HepG2 (cell line): ENCODE measurements around the gene GPC2. TPM values are rescaled to one million over a fixed set of nuclear protein-coding genes. Genes with fewer than 3 reads are reported as not detected.

Source experiments
- ASH2L ChIP-seq: fragments of 300-600, 200-600 bp; sonication (generic); IDR thresholded peaks from 2 replicates; pipeline ENCODE4 v1.7.0; 2017; ENCODE audit warnings: low read depth, mild to moderate bottlenecking, moderate library complexity, mixed read lengths, low read length; ENCODE audit not compliant: insufficient read length
- MAFK ChIP-seq, 2 experiments: IDR thresholded peaks in 1 of 2; conservative IDR thresholded peaks in 1 of 2; 2 replicates each; pipeline ENCODE4 v1.6.1; 2011; ENCODE audit warnings: improper control_type of control experiment in 2 of 2, low read length in 2 of 2
- NFIC ChIP-seq: IDR thresholded peaks from 2 replicates; pipeline ENCODE4 v1.6.1; 2012; ENCODE audit warnings: mild to moderate bottlenecking, low read length, inconsistent platforms
- TAF15 ChIP-seq: fragments of 200-400 bp; formaldehyde crosslinking; IDR thresholded peaks from one replicate; pipeline ENCODE4 v1.6.1; 2018; ENCODE audit warnings: mild to moderate bottlenecking, low read depth, low read length; ENCODE audit not compliant: poor library complexity, severe bottlenecking
- ZFAT ChIP-seq: sonication (generic); formaldehyde crosslinking; conservative IDR thresholded peaks from 2 replicates; pipeline ENCODE4 v1.8.1; 2023; ENCODE audit warnings: missing genetic modification reagents, inconsistent platforms
- ZMYM3 ChIP-seq: sonication (generic); formaldehyde crosslinking; IDR thresholded peaks from 2 replicates; pipeline ENCODE4 v1.5.1; 2020; ENCODE audit warnings: mild to moderate bottlenecking, missing genetic modification reagents
- ZMYM4 ChIP-seq: sonication (generic); formaldehyde crosslinking; IDR thresholded peaks from 2 replicates; pipeline ENCODE4 v1.8.1; 2023; ENCODE audit warnings: mild to moderate bottlenecking, missing genetic modification reagents
- ZNF569 ChIP-seq: sonication (generic); formaldehyde crosslinking; IDR thresholded peaks from 2 replicates; pipeline ENCODE4 v1.5.0; 2020; ENCODE audit warnings: mild to moderate bottlenecking, missing genetic modification reagents, moderate library complexity, borderline replicate concordance
- polyA plus RNA-seq, 8 experiments: library from polyadenylated mRNA; depleted of rRNA in 3 of 8; stranded (reverse) in 7 of 8; unstranded in 1 of 8; fragments of >200 nt; fragmentation: Illumina TruSeq in 4 of 8; extraction: Trizol in 4 of 8; gene quantifications; 2 replicates each; pipeline versions ENCODE4 v1.2.1 to v1.2.3, GENCODE V29; 2011 to 2016; ENCODE audit warnings: low read depth in 4 of 8, missing spikeins in 1 of 8, mixed read lengths in 1 of 8; ENCODE audit not compliant: insufficient read depth in 1 of 8
- total RNA-seq, 5 experiments: library from RNA; depleted of rRNA; stranded (reverse); fragments of >200 nt; fragmentation: Illumina TruSeq; extraction: Trizol; gene quantifications; 2 replicates each; pipeline ENCODE4 v1.2.3, GENCODE V29; 2016; ENCODE audit warnings: low read depth in 1 of 5
- TF ChIP-seq, protein P1 (sequence below): sonication (generic); formaldehyde crosslinking; IDR thresholded peaks from 2 replicates; pipeline ENCODE4 v1.4.0; 2020; ENCODE audit warnings: missing genetic modification reagents, borderline replicate concordance
- TF ChIP-seq, protein P2 (sequence below): sonication (generic); formaldehyde crosslinking; IDR thresholded peaks from 2 replicates; pipeline ENCODE4 v1.5.0; 2020; ENCODE audit warnings: missing genetic modification reagents
- TF ChIP-seq, protein P3 (sequence below): sonication (generic); formaldehyde crosslinking; IDR thresholded peaks from 2 replicates; pipeline ENCODE4 v1.4.0; 2020; ENCODE audit warnings: missing genetic modification reagents
- TF ChIP-seq, protein P4 (sequence below): sonication (generic); formaldehyde crosslinking; IDR thresholded peaks from 2 replicates; pipeline ENCODE4 v1.8.0; 2022; ENCODE audit warnings: mild to moderate bottlenecking, missing genetic modification reagents, borderline replicate concordance
- TF ChIP-seq, protein P5 (sequence below): IDR thresholded peaks from 2 replicates; pipeline ENCODE4 v1.4.0; 2020; ENCODE audit warnings: mild to moderate bottlenecking, missing genetic modification reagents

Gene GPC2
- total and polyA plus RNA-seq, 2 of the 13 experiments (the other 11 are each of a cell fraction or from before 2014, with no cell fraction given): 0.64 to 0.78 TPM

DNA sequence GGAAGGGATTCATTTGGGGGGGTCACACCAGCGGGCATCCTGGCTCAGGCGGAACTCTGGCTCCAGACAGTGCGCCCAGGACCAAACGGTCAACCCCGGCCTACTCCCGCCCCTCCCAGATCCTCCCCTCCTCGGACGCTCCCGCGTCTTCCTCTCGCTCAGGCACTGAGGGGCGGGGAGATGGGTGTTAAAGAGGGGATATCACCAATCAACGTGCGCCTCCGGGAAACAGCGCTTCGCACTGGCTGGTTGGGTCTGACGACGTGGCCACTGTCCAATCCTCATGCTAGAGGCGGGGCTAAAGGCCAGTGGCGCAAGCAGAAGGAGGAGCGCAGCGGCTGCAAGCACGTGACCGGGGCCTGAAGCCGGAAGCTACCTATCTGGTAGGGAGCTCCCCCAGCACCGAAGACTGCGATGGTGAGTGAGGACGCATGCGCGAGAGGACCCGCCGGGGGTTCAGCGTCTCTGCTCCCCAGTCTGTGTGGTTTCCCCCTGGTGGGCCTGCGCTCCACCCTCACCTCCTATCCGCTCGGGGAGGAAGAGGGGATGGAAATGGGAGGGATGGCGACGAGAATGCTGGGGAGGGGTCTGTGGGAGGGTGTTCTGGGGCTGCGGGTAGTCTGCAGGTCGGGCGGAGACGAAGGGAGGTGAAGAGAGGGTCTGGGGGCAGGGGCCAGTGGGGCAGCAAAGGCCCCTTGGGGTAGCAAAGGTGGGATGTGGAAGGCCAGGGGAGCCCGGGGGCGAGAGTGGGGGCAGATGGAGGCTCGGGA is 28.4 kb downstream of the GPC2 start, which contains the start of gene LAMTOR4 (continued):
- TF ChIP-seq, protein P1, sequence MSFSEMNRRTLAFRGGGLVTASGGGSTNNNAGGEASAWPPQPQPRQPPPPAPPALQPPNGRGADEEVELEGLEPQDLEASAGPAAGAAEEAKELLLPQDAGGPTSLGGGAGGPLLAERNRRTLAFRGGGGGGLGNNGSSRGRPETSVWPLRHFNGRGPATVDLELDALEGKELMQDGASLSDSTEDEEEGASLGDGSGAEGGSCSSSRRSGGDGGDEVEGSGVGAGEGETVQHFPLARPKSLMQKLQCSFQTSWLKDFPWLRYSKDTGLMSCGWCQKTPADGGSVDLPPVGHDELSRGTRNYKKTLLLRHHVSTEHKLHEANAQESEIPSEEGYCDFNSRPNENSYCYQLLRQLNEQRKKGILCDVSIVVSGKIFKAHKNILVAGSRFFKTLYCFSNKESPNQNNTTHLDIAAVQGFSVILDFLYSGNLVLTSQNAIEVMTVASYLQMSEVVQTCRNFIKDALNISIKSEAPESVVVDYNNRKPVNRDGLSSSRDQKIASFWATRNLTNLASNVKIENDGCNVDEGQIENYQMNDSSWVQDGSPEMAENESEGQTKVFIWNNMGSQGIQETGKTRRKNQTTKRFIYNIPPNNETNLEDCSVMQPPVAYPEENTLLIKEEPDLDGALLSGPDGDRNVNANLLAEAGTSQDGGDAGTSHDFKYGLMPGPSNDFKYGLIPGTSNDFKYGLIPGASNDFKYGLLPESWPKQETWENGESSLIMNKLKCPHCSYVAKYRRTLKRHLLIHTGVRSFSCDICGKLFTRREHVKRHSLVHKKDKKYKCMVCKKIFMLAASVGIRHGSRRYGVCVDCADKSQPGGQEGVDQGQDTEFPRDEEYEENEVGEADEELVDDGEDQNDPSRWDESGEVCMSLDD (CRISPR knock-in tag): 0 out of 2 replicates have a peak, but pooled peaks have one; percentile 40
- TF ChIP-seq, protein P2, sequence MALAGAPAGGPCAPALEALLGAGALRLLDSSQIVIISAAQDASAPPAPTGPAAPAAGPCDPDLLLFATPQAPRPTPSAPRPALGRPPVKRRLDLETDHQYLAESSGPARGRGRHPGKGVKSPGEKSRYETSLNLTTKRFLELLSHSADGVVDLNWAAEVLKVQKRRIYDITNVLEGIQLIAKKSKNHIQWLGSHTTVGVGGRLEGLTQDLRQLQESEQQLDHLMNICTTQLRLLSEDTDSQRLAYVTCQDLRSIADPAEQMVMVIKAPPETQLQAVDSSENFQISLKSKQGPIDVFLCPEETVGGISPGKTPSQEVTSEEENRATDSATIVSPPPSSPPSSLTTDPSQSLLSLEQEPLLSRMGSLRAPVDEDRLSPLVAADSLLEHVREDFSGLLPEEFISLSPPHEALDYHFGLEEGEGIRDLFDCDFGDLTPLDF (CRISPR knock-in tag): no peak; the same call in 1 of the 2 replicates
- TF ChIP-seq ZMYM4 (CRISPR knock-in tag) (peak; percentile 89), ZNF569 (no peak), TAF15 (no peak), ZFAT (CRISPR knock-in tag) (no peak), ASH2L (peak; percentile 58), ZMYM3 (no peak), NFIC (no peak), MAFK (conservative IDR thresholded peaks at IDR 0.05 in 1 of 2, IDR thresholded peaks at IDR 0.05 in 1 of 2; ENCODE audit: low read length in 2 of 2) (no peak)
- TF ChIP-seq, protein P3, sequence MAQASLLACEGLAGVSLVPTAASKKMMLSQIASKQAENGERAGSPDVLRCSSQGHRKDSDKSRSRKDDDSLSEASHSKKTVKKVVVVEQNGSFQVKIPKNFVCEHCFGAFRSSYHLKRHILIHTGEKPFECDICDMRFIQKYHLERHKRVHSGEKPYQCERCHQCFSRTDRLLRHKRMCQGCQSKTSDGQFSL (CRISPR knock-in tag): peak; percentile 48; the same call in 1 of the 2 replicates
- TF ChIP-seq, protein P4, sequence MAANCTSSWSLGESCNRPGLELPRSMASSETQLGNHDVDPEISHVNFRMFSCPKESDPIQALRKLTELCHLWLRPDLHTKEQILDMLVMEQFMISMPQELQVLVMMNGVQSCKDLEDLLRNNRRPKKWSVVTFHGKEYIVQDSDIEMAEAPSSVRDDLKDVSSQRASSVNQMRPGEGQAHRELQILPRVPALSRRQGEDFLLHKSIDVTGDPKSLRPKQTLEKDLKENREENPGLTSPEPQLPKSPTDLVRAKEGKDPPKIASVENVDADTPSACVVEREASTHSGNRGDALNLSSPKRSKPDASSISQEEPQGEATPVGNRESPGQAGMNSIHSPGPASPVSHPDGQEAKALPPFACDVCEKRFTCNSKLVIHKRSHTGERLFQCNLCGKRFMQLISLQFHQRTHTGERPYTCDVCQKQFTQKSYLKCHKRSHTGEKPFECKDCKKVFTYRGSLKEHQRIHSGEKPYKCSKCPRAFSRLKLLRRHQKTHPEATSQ (CRISPR knock-in tag): no peak
- TF ChIP-seq, protein P5, sequence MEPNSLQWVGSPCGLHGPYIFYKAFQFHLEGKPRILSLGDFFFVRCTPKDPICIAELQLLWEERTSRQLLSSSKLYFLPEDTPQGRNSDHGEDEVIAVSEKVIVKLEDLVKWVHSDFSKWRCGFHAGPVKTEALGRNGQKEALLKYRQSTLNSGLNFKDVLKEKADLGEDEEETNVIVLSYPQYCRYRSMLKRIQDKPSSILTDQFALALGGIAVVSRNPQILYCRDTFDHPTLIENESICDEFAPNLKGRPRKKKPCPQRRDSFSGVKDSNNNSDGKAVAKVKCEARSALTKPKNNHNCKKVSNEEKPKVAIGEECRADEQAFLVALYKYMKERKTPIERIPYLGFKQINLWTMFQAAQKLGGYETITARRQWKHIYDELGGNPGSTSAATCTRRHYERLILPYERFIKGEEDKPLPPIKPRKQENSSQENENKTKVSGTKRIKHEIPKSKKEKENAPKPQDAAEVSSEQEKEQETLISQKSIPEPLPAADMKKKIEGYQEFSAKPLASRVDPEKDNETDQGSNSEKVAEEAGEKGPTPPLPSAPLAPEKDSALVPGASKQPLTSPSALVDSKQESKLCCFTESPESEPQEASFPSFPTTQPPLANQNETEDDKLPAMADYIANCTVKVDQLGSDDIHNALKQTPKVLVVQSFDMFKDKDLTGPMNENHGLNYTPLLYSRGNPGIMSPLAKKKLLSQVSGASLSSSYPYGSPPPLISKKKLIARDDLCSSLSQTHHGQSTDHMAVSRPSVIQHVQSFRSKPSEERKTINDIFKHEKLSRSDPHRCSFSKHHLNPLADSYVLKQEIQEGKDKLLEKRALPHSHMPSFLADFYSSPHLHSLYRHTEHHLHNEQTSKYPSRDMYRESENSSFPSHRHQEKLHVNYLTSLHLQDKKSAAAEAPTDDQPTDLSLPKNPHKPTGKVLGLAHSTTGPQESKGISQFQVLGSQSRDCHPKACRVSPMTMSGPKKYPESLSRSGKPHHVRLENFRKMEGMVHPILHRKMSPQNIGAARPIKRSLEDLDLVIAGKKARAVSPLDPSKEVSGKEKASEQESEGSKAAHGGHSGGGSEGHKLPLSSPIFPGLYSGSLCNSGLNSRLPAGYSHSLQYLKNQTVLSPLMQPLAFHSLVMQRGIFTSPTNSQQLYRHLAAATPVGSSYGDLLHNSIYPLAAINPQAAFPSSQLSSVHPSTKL (CRISPR knock-in tag): no peak
